GM21786 (cell line): ENCODE data around the gene TBCD.

Experiments used
- ATAC-seq: cut with Tn5 transposase; IDR thresholded peaks from one replicate; pipeline ENCODE4 v1.9.1; 2021; ENCODE audit not compliant: unreplicated experiment

TBCD gene

GRCh38 chr17:82808921-82809905 is 57.3 kb downstream of the TBCD start:
- no peak for ATAC-seq

- no peak for ATAC-seq
Measured at GRCh38 chr17:82810644-82811430, 59.0 kb downstream of the TBCD start.

- ATAC-seq: no peak
Measured at GRCh38 chr17:82812058-82812457, 60.2 kb downstream of the TBCD start.

GRCh38 chr17:82812601-82813000 is 60.7 kb downstream of the TBCD start:
- ATAC-seq: no peak

- ATAC-seq: no peak
Measured at GRCh38 chr17:82813299-82814051, 61.6 kb downstream of the TBCD start.

GRCh38 chr17:82814834-82815233 is 63.0 kb downstream of the TBCD start:
- ATAC-seq: no peak

- no peak for ATAC-seq
Measured at GRCh38 chr17:82815354-82815753, 63.5 kb downstream of the TBCD start.

GRCh38 chr17:82815790-82816305 is 64.0 kb downstream of the TBCD start:
- no peak for ATAC-seq

- ATAC-seq: no peak
Measured at GRCh38 chr17:82816358-82816757, 64.5 kb downstream of the TBCD start.

GRCh38 chr17:82817947-82818346 is 66.1 kb downstream of the TBCD start:
- ATAC-seq: no peak

- ATAC-seq: no peak
Measured at GRCh38 chr17:82820278-82821251, 68.7 kb downstream of the TBCD start.

- ATAC-seq: no peak
Measured at GRCh38 chr17:82821554-82821953, 69.7 kb downstream of the TBCD start.

GRCh38 chr17:82822281-82822680 is 70.4 kb downstream of the TBCD start:
- no peak for ATAC-seq

GRCh38 chr17:82823004-82823403 is 71.1 kb downstream of the TBCD start:
- no peak for ATAC-seq

- ATAC-seq: no peak
Measured at GRCh38 chr17:82825540-82826124, 73.8 kb downstream of the TBCD start.

GRCh38 chr17:82826211-82826610 is 74.3 kb downstream of the TBCD start:
- no peak for ATAC-seq

- ATAC-seq: no peak
Measured at GRCh38 chr17:82826956-82827355, 75.1 kb downstream of the TBCD start.

- no peak for ATAC-seq
Measured at GRCh38 chr17:82828875-82829487, 77.1 kb downstream of the TBCD start.

GRCh38 chr17:82830249-82830661 is 78.4 kb downstream of the TBCD start:
- ATAC-seq: no peak
